Fibroblast of mammary gland (primary cell): ENCODE results near the gene IL10RB.
"Not testable (repeated sequence)": the region's sequence is repeated elsewhere in the genome, so short reads cannot be mapped to it uniquely, and the experiment has no call there.

Experiments
- DNase-seq: peaks from one replicate; pipeline ENCODE4 v3.0.0-alpha.2; 2010; ENCODE audit warnings: low read depth
- H3K4me3 ChIP-seq: 2 replicates; pipeline ENCODE4 v1.5.1; 2011; ENCODE audit warnings: low read depth, mild to moderate bottlenecking, low read length, moderate library complexity; ENCODE audit not compliant: control insufficient read depth
- TF ChIP-seq, protein P1 (sequence below): conservative IDR thresholded peaks from 2 replicates; pipeline ENCODE4 v1.5.1; 2011; ENCODE audit warnings: low read depth, low read length, inconsistent platforms; ENCODE audit not compliant: control insufficient read depth, insufficient read depth

IL10RB gene

DNA sequence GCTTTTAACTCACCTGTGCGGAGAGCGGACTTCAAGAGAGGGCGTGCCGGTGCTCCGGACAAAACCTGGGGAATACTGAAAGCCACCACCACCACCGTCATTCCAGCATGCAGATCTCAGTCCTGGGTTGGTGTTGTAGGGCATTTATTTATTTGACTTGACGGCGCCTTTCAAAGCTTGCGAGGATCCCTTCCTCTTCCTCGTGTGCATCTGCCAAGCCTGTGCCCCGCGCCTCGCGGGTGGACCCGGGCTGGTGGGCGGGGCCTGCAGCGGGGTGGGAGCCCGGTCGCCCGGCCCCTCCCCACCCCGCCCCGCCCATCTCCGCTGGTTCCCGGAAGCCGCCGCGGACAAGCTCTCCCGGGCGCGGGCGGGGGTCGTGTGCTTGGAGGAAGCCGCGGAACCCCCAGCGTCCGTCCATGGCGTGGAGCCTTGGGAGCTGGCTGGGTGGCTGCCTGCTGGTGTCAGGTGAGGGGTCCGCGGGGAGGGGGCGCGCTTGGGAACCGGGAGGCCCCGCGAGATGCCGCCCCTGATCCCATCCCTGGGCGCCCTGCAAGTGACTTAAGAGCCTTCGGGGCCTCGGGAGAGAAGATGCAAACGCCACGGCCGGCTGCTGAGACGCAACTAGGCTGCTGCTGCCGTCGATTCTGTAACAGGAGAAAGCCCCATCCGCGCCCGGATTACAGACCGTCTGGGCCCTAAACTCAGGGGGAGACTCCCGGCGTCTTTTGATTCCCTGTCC lies at the start of gene IL10RB:
Gene IL10RB (plus strand): TSS at position 318 of the 739 bp plus-strand sequence. CDS start 99 bp downstream, at position 417.
- TF ChIP-seq, protein P1, sequence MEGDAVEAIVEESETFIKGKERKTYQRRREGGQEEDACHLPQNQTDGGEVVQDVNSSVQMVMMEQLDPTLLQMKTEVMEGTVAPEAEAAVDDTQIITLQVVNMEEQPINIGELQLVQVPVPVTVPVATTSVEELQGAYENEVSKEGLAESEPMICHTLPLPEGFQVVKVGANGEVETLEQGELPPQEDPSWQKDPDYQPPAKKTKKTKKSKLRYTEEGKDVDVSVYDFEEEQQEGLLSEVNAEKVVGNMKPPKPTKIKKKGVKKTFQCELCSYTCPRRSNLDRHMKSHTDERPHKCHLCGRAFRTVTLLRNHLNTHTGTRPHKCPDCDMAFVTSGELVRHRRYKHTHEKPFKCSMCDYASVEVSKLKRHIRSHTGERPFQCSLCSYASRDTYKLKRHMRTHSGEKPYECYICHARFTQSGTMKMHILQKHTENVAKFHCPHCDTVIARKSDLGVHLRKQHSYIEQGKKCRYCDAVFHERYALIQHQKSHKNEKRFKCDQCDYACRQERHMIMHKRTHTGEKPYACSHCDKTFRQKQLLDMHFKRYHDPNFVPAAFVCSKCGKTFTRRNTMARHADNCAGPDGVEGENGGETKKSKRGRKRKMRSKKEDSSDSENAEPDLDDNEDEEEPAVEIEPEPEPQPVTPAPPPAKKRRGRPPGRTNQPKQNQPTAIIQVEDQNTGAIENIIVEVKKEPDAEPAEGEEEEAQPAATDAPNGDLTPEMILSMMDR, result no peak
- peak within 1 kb of the TSS; percentile 81 for H3K4me3 ChIP-seq
- DNase-seq, result peak; percentile 28

DNA sequence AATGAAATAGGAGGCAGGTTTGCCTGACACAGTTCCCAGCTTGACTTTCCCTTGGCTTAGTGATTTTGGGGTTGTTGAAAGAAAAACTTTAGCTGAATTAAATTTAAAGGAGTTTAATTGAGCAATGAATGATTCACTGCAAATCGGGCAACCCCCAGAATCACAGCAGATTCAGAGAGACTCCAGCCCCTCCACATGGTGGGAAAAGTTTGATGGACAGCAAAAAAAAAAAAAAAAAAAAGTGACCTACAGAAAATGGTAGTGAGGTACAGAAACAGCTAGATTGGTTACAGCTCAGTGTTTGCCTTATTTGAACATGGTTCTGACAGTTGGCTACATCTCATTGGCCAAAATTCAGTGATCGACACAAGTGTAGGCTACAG lies 49.0 kb upstream of the IL10RB start:
- DNase-seq, result no peak
- H3K4me3 ChIP-seq, result no peak overlapping the region
- TF ChIP-seq, protein P1, result no peak

DNA sequence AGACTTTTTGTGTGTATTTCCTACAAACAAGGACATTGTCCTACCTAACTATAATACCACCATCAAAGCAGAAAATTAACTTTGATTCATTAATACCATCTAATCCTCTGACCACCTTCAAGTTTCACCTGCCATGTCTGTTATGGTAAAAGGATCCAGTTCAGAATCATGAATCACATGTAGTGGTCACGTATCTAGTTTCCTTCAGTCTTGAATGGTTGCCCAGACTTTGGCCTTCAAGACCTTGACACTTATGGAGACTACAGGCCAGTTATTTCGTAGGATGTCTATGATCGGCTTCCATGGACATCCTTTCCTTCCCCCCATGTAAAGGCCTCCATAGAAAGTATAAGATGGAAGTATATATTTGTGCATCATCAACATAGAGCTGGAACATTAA lies 46.9 kb upstream of the IL10RB start:
- DNase-seq, result no peak
- no peak overlapping the region for H3K4me3 ChIP-seq
- TF ChIP-seq, protein P1, result no peak

DNA sequence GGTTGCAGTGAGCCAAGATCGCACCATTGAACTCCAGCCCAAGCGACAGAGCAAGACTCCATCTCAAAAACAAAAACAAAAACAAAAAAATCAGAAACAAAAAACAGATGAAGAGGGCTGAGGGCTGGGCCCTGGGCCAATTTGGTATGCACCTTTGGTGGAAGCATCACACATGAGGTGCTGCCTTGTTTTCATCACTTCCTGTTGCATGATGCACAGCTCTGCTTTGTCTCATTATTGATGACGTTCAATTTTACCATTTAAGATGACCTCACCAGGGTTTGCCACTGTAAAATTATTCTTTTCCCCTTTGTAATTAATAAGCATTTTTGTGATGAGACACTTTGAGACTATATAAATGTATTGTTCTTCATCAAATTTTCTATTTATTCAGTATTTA lies 46.2 kb upstream of the IL10RB start:
- TF ChIP-seq, protein P1, result no peak
- DNase-seq, result no peak

DNA sequence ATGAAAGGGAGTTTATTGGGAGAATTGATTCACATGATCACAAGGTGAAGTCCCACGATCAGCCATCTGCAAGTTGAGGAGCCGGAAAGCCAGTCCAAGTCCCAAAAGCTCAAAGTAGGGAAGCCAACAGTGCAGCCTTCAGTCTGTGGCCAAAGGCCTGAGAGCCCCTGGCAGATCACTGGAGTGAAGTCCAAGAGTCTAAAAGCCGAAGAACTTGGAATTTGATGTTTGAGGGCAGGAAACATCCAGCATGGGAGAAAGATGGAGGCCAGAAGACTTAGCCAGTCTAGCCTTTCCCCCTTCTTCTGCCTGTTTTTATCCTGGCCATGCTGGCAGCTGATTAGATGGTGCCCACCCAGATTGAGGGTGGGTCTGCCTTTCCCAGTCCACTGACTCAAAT lies 40.8 kb upstream of the IL10RB start:
- H3K4me3 ChIP-seq, DNase-seq: not testable (repeated sequence)

More for the DNA sequence above, 46.2 kb upstream of the IL10RB start:
- H3K4me3 ChIP-seq, result no peak overlapping the region

DNA sequence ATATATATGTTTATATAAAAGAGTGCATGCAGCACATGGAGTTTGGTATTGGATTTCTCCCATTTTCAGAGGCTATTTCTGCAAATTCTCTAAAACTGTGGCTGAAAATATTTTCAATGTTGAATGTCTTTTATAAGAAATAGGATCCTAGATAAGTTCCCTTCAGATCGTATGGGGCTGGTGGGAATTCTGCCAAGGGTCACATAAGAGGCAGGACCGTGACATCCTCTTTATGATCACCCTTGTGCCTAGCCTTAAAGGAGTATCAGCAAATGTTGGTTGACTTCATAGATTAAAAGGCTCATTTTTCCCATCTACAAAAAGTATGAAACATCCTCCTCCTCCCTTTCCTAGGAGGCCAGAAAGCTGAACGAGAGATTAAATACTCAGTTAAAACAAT lies 37.7 kb upstream of the IL10RB start:
- TF ChIP-seq, protein P1, result no peak
- no peak for DNase-seq
- no peak overlapping the region for H3K4me3 ChIP-seq

DNA sequence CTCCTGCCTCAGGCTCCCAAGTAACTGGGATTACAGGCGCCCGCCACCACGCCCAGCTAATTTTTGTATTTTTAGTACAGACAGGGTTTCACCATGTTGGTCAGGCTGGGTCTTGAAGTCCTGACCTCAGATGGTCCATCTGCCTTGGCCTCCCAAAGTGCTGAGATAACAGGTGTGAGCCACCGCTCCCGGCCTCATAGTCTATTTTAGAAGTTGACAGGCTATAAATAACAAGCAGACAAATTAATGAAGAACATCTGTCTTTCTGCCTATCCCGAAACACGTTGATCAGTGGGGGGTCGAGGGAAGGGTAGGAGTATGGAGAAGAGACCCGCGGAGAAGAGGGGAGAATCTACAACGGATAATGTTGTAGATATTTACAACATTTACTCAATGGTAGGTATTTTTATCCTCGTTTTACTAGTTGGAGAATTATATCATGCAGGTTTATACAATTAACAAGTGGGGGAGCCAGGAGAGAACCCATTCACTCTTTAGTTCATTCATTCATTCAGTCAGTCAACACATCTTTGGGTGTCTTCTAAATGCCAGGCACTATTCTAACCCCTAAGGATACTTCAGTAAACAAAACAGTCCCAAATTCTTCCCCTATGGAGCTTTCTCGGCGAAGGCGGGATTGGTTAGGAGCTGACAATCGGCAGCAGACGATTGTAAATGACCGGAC lies 36.9 kb upstream of the IL10RB start:
- H3K4me3 ChIP-seq, result peak overlapping the region; percentile 48
- TF ChIP-seq, protein P1, result no peak
- DNase-seq, result no peak
